H9 (cell line): ENCODE results near the gene SPTBN1. TPM values are rescaled to one million over a fixed set of nuclear protein-coding genes. Genes with fewer than 3 reads are reported as not detected.

ENCODE experiments used
- DNase-seq: peaks from one replicate; pipeline ENCODE4 v3.0.0-alpha.2; 2017
- H2AFZ ChIP-seq: one replicate; pipeline ENCODE4 v1.6.1; 2013; ENCODE audit warnings: mild to moderate bottlenecking, low read length, control low read depth, moderate library complexity
- H2AK5ac ChIP-seq: 2 replicates; pipeline ENCODE4 v1.6.1; 2013; ENCODE audit warnings: low read length, control low read depth, mixed read lengths; ENCODE audit not compliant: insufficient read length
- H2BK120ac ChIP-seq: one replicate; pipeline ENCODE4 v1.6.1; 2013; ENCODE audit warnings: low read depth, mild to moderate bottlenecking, low read length, control low read depth, inconsistent platforms; ENCODE audit not compliant: poor library complexity, severe bottlenecking
- H2BK12ac ChIP-seq: 2 replicates; pipeline ENCODE4 v1.6.1; 2013; ENCODE audit warnings: low read length, control low read depth, mixed read lengths, low read depth; ENCODE audit not compliant: insufficient read length
- H2BK15ac ChIP-seq: 2 replicates; pipeline ENCODE4 v1.6.1; 2013; ENCODE audit warnings: low read depth, low read length, control low read depth
- H2BK20ac ChIP-seq: one replicate; pipeline ENCODE4 v1.6.1; 2013; ENCODE audit warnings: low read depth, mild to moderate bottlenecking, low read length, control low read depth, inconsistent platforms; ENCODE audit not compliant: poor library complexity, severe bottlenecking
- H2BK5ac ChIP-seq: 2 replicates; pipeline ENCODE4 v1.6.1; 2013; ENCODE audit warnings: low read length, control low read depth, mixed read lengths; ENCODE audit not compliant: insufficient read length
- H3K14ac ChIP-seq: 2 replicates; pipeline ENCODE4 v1.6.1; 2013; ENCODE audit warnings: low read length, control low read depth; ENCODE audit not compliant: insufficient read depth
- H3K18ac ChIP-seq: 2 replicates; pipeline ENCODE4 v1.6.1; 2013; ENCODE audit warnings: low read depth, mild to moderate bottlenecking, mixed read lengths, low read length, control low read depth; ENCODE audit not compliant: insufficient read length
- H3K23ac ChIP-seq: 2 replicates; pipeline ENCODE4 v1.6.1; 2013; ENCODE audit warnings: low read length, control low read depth, mixed read lengths, low read depth; ENCODE audit not compliant: insufficient read length
- H3K23me2 ChIP-seq: 2 replicates; pipeline ENCODE4 v1.6.1; 2013; ENCODE audit warnings: low read depth, mild to moderate bottlenecking, mixed read lengths, low read length, control low read depth; ENCODE audit not compliant: insufficient read length, poor library complexity, severe bottlenecking
- H3K27ac ChIP-seq: 2 replicates; pipeline ENCODE4 v1.5.1; 2013; ENCODE audit warnings: low read length, control low read depth, mixed read lengths, low read depth; ENCODE audit not compliant: insufficient read length
- H3K27me3 ChIP-seq: 2 replicates; pipeline ENCODE4 v1.6.1; 2013; ENCODE audit warnings: low read length, control low read depth, inconsistent platforms; ENCODE audit not compliant: insufficient read depth
- H3K4ac ChIP-seq: 2 replicates; pipeline ENCODE4 v1.6.1; 2013; ENCODE audit warnings: low read depth, mild to moderate bottlenecking, control low read depth, inconsistent platforms, low read length, moderate library complexity
- H3K4me1 ChIP-seq: 2 replicates; pipeline ENCODE4 v1.6.1; 2013; ENCODE audit warnings: low read length, control low read depth, inconsistent platforms; ENCODE audit not compliant: insufficient read depth
- H3K4me2 ChIP-seq: 2 replicates; pipeline ENCODE4 v1.6.1; 2013; ENCODE audit warnings: low read length, control low read depth, mixed read lengths; ENCODE audit not compliant: insufficient read length, insufficient read depth
- H3K56ac ChIP-seq: 2 replicates; pipeline ENCODE4 v1.6.1; 2013; ENCODE audit warnings: low read depth, mild to moderate bottlenecking, mixed read lengths, low read length, control low read depth; ENCODE audit not compliant: insufficient read length
- H3K79me1 ChIP-seq: 2 replicates; pipeline ENCODE4 v1.6.1; 2013; ENCODE audit warnings: low read depth, mild to moderate bottlenecking, moderate library complexity, low read length, control low read depth, inconsistent platforms; ENCODE audit not compliant: insufficient read depth, poor library complexity, severe bottlenecking
- H3K79me2 ChIP-seq: 2 replicates; pipeline ENCODE4 v1.6.1; 2013; ENCODE audit warnings: low read length, control low read depth, inconsistent platforms; ENCODE audit not compliant: insufficient read depth
- H3K9ac ChIP-seq: 2 replicates; pipeline ENCODE4 v1.6.1; 2013; ENCODE audit warnings: low read length, control low read depth, mixed read lengths; ENCODE audit not compliant: insufficient read length; ENCODE audit errors: extremely low read depth
- H3K9me3 ChIP-seq: one replicate; pipeline ENCODE4 v1.6.1; 2013; ENCODE audit warnings: low read depth, low read length, inconsistent platforms; ENCODE audit not compliant: control insufficient read depth
- H3T11ph ChIP-seq: one replicate; pipeline ENCODE4 v1.6.1; 2013; ENCODE audit warnings: mild to moderate bottlenecking, low read length, control low read depth, inconsistent platforms
- H4K20me1 ChIP-seq: one replicate; pipeline ENCODE4 v1.6.1; 2013; ENCODE audit not compliant: control insufficient read depth, insufficient read length, insufficient read depth
- H4K5ac ChIP-seq: 2 replicates; pipeline ENCODE4 v1.6.1; 2013; ENCODE audit warnings: low read depth, mild to moderate bottlenecking, mixed read lengths, low read length, control low read depth; ENCODE audit not compliant: insufficient read length
- H4K8ac ChIP-seq: replicated peaks from 2 replicates; pipeline ENCODE4 v1.6.1; 2013; ENCODE audit warnings: low read length, control low read depth, mixed read lengths, low read depth; ENCODE audit not compliant: insufficient read length
- H4K91ac ChIP-seq: 2 replicates; pipeline ENCODE4 v1.6.1; 2013; ENCODE audit warnings: low read depth, mild to moderate bottlenecking, moderate library complexity, mixed read lengths, low read length, control low read depth; ENCODE audit not compliant: insufficient read length
- H3K27ac Mint-ChIP-seq, 3 experiments: 2 replicates in 2 of 3; 3 replicates in 1 of 3; pipeline ENCODE4 v1.8.0; 2020 to 2021; ENCODE audit warnings: mixed read lengths in 3 of 3, mild to moderate bottlenecking in 1 of 3, moderate library complexity in 1 of 3
- H3K27me3 Mint-ChIP-seq: 2 replicates; pipeline ENCODE4 v1.8.0; 2021; ENCODE audit warnings: low read depth, mild to moderate bottlenecking, moderate library complexity, mixed read lengths
- H3K36me3 Mint-ChIP-seq, 3 experiments: 2 replicates in 2 of 3; 3 replicates in 1 of 3; pipeline ENCODE4 v1.8.0; 2020 to 2021; ENCODE audit warnings: low read depth in 3 of 3, mixed read lengths in 3 of 3; ENCODE audit not compliant: insufficient read depth in 1 of 3
- H3K4me1 Mint-ChIP-seq, 2 experiments: 2 replicates each; pipeline ENCODE4 v1.8.0; 2020; ENCODE audit warnings: mixed read lengths in 2 of 2
- H3K4me3 Mint-ChIP-seq, 2 experiments: 2 replicates in 1 of 2; 3 replicates in 1 of 2; pipeline ENCODE4 v1.8.0; 2020 to 2021; ENCODE audit warnings: mild to moderate bottlenecking in 2 of 2, mixed read lengths in 2 of 2, moderate library complexity in 1 of 2
- H3K9me3 Mint-ChIP-seq, 2 experiments: 2 replicates in 1 of 2; 3 replicates in 1 of 2; pipeline ENCODE4 v1.8.0; 2020; ENCODE audit warnings: mild to moderate bottlenecking in 2 of 2, mixed read lengths in 2 of 2, moderate library complexity in 1 of 2
- WGBS: extraction: QIAGEN DNeasy Blood & Tissue Kit; methylation state at CpG from one replicate; pipeline ENCODE4 v1.1.7; 2013; ENCODE audit warnings: missing lambda C conversion rate, low lambda C conversion rate, mixed read lengths; ENCODE audit not compliant: insufficient read length; ENCODE audit errors: extremely low coverage; 5-methylcytosine and 5-hydroxymethylcytosine counted together
- total RNA-seq: library from RNA; stranded (reverse); gene quantifications from 2 replicates; pipeline ENCODE4 v1.2.1, GENCODE V29; 2021
- TF ChIP-seq, protein P1 (sequence below): fragments of 200-600 bp; sonication (generic); conservative IDR thresholded peaks from 3 replicates; pipeline ENCODE4 v1.8.0; 2021; ENCODE audit warnings: antibody characterized with exemption, mild to moderate bottlenecking

Gene SPTBN1
- total RNA-seq, 1 experiment from 2014 or later: 164 TPM

DNA sequence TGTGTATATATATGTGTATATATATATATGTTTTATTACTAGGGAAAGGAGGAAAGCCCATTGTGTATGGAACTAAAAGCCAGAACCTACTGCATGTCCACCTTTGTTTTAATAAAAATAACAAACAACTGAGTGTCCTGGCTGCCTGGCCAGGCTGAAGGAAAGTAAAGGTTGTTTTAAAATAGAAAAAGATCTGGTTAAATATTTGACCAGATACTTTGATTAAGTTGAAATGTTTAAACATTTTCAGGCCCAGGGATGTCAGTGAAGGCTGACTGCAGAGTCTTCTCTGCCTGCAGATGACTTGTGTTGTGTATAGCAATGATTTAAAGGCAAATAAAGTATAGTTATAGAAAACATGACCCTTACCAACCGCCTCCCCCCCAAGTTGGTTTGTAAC lies 22.8 kb downstream of the SPTBN1 start:
- WGBS: no CpG with 5 or more reads among the region's 1 CpG
- no peak overlapping the region for H2BK5ac ChIP-seq
- no peak overlapping the region for H4K8ac ChIP-seq
- no peak overlapping the region for H3K4ac ChIP-seq
- peaks cover 2% of the 10 kb centered on the region; the same call in 1 of the 2 replicates for H3K4me1 ChIP-seq
- no peaks in the 10 kb centered on the region for H4K20me1 ChIP-seq
- no peak for DNase-seq
- H3K79me2 ChIP-seq: peaks cover 2% of the 10 kb centered on the region; the same call in 1 of the 2 replicates
- H3K23me2 ChIP-seq: no peaks in the 10 kb centered on the region
- Mint-ChIP-seq H3K36me3 (peaks cover 0 to 3% (median 0%) of the 10 kb centered on the region in 3 experiments; a peak in 4 of 7 replicates), H3K4me3 (no peak overlapping the region), H3K27me3 (no peaks in the 10 kb centered on the region; the same call in 1 of the 2 replicates), H3K4me1 (peaks cover 12 to 21% of the 10 kb centered on the region in 2 experiments), H3K27ac (no peak overlapping the region), H3K9me3 (peaks cover 0 to 3% of the 10 kb centered on the region in 2 experiments; a peak in 2 of 5 replicates)
- no peaks in the 10 kb centered on the region for H3K79me1 ChIP-seq
- H3K18ac ChIP-seq: no peak overlapping the region
- no peak overlapping the region for H4K5ac ChIP-seq
- TF ChIP-seq, protein P1, sequence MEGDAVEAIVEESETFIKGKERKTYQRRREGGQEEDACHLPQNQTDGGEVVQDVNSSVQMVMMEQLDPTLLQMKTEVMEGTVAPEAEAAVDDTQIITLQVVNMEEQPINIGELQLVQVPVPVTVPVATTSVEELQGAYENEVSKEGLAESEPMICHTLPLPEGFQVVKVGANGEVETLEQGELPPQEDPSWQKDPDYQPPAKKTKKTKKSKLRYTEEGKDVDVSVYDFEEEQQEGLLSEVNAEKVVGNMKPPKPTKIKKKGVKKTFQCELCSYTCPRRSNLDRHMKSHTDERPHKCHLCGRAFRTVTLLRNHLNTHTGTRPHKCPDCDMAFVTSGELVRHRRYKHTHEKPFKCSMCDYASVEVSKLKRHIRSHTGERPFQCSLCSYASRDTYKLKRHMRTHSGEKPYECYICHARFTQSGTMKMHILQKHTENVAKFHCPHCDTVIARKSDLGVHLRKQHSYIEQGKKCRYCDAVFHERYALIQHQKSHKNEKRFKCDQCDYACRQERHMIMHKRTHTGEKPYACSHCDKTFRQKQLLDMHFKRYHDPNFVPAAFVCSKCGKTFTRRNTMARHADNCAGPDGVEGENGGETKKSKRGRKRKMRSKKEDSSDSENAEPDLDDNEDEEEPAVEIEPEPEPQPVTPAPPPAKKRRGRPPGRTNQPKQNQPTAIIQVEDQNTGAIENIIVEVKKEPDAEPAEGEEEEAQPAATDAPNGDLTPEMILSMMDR: no peak
- no peak overlapping the region for H2BK15ac ChIP-seq
- H3K9me3 ChIP-seq: no peaks in the 10 kb centered on the region
- no peak overlapping the region for H2AK5ac ChIP-seq
- no peak overlapping the region for H3K23ac ChIP-seq
- no peak overlapping the region for H3K9ac ChIP-seq
- H2AFZ ChIP-seq: no peak overlapping the region
- no peak overlapping the region for H3T11ph ChIP-seq
- no peak overlapping the region for H3K27ac ChIP-seq
- no peak overlapping the region for H3K56ac ChIP-seq
- no peak overlapping the region for H3K14ac ChIP-seq
- no peak overlapping the region for H2BK120ac ChIP-seq
- H3K4me2 ChIP-seq: no peak overlapping the region
- H3K27me3 ChIP-seq: no peaks in the 10 kb centered on the region
- H2BK12ac ChIP-seq: no peak overlapping the region
- no peak overlapping the region for H4K91ac ChIP-seq
- H2BK20ac ChIP-seq: no peak overlapping the region
